Ishikawa (cell line): ENCODE measurements around the gene AFF4.

Source experiments
- CEBPB ChIP-seq: IDR thresholded peaks from 2 replicates; pipeline ENCODE4 v1.6.1; 2012
- CREB1 ChIP-seq: IDR thresholded peaks from 2 replicates; pipeline ENCODE4 v1.6.1; 2012; ENCODE audit warnings: low read depth
- EGR1 ChIP-seq: IDR thresholded peaks from 2 replicates; pipeline ENCODE4 v1.6.1; 2012
- EP300 ChIP-seq: IDR thresholded peaks from 2 replicates; pipeline ENCODE4 v1.6.1; 2012; ENCODE audit warnings: borderline replicate concordance
- FOXM1 ChIP-seq: IDR thresholded peaks from 2 replicates; pipeline ENCODE4 v1.6.1; 2012; ENCODE audit warnings: low read depth, borderline replicate concordance
- NFIC ChIP-seq: IDR thresholded peaks from 2 replicates; pipeline ENCODE4 v1.6.1; 2012
- RAD21 ChIP-seq: IDR thresholded peaks from 2 replicates; pipeline ENCODE4 v1.6.1; 2012; ENCODE audit warnings: low read depth
- TAF1 ChIP-seq: IDR thresholded peaks from 2 replicates; pipeline ENCODE4 v1.6.1; 2012; ENCODE audit warnings: low read depth, mild to moderate bottlenecking
- TCF12 ChIP-seq: IDR thresholded peaks from 2 replicates; pipeline ENCODE4 v1.6.1; 2012; ENCODE audit warnings: low read depth
- TEAD4 ChIP-seq: IDR thresholded peaks from 2 replicates; pipeline ENCODE4 v1.6.1; 2012
- YY1 ChIP-seq: IDR thresholded peaks from 2 replicates; pipeline ENCODE4 v1.6.1; 2012; ENCODE audit warnings: low read depth
- ZBTB7A ChIP-seq: IDR thresholded peaks from 2 replicates; pipeline ENCODE4 v1.6.1; 2012; ENCODE audit warnings: low read depth
- TF ChIP-seq, protein P1 (sequence below): IDR thresholded peaks from 2 replicates; pipeline ENCODE4 v1.6.1; 2012
- TF ChIP-seq, protein P2 (sequence below): IDR thresholded peaks from 2 replicates; pipeline ENCODE4 v1.6.1; 2012; ENCODE audit warnings: low read depth, mild to moderate bottlenecking
- TF ChIP-seq, protein P3 (sequence below): IDR thresholded peaks from 2 replicates; pipeline ENCODE4 v1.6.1; 2012

The AFF4 gene

DNA sequence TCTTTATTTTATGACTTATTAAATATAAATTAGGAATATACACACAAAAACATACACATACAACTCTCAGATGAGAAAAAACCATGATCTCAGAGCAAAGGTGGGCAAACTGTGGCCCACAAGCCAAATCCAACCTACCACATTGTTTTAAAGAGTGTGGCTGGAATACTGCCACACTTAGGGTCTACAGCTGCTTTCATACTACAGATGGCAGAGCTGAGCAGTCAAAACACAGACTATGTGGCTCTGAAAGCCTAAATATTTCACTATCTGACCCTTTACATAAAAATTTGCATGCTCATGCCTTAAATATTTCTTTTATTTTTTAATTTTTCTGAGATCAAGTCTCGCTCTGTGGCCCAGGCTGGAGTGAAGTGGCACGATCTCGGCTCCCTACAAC, 61.7 kb downstream of the AFF4 start:
- TF ChIP-seq YY1, result no peak
- TF ChIP-seq, protein P1, sequence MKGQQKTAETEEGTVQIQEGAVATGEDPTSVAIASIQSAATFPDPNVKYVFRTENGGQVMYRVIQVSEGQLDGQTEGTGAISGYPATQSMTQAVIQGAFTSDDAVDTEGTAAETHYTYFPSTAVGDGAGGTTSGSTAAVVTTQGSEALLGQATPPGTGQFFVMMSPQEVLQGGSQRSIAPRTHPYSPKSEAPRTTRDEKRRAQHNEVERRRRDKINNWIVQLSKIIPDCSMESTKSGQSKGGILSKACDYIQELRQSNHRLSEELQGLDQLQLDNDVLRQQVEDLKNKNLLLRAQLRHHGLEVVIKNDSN, result no peak
- TF ChIP-seq TEAD4, result no peak
- no peak for TF ChIP-seq TCF12
- TF ChIP-seq, protein P2, sequence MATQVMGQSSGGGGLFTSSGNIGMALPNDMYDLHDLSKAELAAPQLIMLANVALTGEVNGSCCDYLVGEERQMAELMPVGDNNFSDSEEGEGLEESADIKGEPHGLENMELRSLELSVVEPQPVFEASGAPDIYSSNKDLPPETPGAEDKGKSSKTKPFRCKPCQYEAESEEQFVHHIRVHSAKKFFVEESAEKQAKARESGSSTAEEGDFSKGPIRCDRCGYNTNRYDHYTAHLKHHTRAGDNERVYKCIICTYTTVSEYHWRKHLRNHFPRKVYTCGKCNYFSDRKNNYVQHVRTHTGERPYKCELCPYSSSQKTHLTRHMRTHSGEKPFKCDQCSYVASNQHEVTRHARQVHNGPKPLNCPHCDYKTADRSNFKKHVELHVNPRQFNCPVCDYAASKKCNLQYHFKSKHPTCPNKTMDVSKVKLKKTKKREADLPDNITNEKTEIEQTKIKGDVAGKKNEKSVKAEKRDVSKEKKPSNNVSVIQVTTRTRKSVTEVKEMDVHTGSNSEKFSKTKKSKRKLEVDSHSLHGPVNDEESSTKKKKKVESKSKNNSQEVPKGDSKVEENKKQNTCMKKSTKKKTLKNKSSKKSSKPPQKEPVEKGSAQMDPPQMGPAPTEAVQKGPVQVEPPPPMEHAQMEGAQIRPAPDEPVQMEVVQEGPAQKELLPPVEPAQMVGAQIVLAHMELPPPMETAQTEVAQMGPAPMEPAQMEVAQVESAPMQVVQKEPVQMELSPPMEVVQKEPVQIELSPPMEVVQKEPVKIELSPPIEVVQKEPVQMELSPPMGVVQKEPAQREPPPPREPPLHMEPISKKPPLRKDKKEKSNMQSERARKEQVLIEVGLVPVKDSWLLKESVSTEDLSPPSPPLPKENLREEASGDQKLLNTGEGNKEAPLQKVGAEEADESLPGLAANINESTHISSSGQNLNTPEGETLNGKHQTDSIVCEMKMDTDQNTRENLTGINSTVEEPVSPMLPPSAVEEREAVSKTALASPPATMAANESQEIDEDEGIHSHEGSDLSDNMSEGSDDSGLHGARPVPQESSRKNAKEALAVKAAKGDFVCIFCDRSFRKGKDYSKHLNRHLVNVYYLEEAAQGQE, result no peak
- TF ChIP-seq TAF1, result no peak
- no peak for TF ChIP-seq CREB1
- TF ChIP-seq RAD21, result no peak
- no peak for TF ChIP-seq CEBPB
- TF ChIP-seq NFIC, result no peak
- no peak for TF ChIP-seq ZBTB7A
- TF ChIP-seq EP300, result no peak
- TF ChIP-seq, protein P3, sequence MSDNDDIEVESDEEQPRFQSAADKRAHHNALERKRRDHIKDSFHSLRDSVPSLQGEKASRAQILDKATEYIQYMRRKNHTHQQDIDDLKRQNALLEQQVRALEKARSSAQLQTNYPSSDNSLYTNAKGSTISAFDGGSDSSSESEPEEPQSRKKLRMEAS, result no peak
- TF ChIP-seq FOXM1, result no peak
- no peak for TF ChIP-seq EGR1

DNA sequence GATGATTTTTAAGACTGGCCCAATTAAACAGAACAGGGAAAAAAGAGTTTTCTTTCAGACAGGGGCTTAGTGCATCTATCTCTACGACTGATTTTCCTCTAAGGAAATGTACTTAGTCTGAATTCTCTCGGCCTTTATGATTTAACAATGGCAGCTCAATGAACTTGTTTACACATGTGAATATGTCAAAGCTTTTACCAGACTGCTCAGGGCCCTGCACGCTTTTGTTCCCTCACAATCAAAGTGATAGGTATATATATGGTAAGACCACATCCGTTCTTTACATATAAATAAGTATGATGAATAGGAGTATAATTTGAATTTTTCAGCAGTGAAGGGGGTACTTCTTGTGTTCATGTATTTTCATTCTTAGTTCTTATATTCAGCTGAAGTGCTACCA, 62.4 kb downstream of the AFF4 start:
- TF ChIP-seq CEBPB, result no peak
- no peak for TF ChIP-seq FOXM1
- TF ChIP-seq, protein P3, result no peak
- no peak for TF ChIP-seq RAD21
- no peak for TF ChIP-seq TEAD4
- no peak for TF ChIP-seq EP300
- TF ChIP-seq CREB1, result no peak
- TF ChIP-seq TAF1, result no peak
- no peak for TF ChIP-seq ZBTB7A
- no peak for TF ChIP-seq NFIC
- TF ChIP-seq TCF12, result no peak
- TF ChIP-seq YY1, result no peak
- TF ChIP-seq, protein P2, result no peak
- TF ChIP-seq, protein P1, result no peak
- no peak for TF ChIP-seq EGR1

DNA sequence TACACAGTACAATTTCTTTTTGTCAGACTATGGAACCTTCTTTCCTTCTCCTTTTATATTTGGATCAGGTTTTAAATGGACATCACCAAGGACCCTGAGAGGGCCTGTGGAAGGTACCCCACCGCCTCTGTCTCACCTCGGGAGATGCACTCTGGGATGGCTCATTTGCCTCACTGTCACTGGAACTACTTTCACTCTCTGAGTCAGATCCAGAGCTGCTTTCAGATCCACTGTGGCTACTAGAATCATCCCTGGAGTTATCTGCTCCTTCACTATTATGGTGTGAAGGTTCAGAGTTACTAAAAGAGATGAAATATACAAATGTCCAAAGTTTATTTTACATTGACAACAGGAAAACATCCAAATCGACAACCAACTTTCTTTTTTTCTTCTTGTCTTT, 65.3 kb downstream of the AFF4 start:
- TF ChIP-seq FOXM1 (no peak), TAF1 (no peak), ZBTB7A (no peak), RAD21 (no peak), CEBPB (no peak), TEAD4 (no peak), YY1 (no peak), TCF12 (no peak), CREB1 (no peak), NFIC (no peak)
- TF ChIP-seq, protein P3, result no peak
- TF ChIP-seq, protein P2, result no peak

DNA sequence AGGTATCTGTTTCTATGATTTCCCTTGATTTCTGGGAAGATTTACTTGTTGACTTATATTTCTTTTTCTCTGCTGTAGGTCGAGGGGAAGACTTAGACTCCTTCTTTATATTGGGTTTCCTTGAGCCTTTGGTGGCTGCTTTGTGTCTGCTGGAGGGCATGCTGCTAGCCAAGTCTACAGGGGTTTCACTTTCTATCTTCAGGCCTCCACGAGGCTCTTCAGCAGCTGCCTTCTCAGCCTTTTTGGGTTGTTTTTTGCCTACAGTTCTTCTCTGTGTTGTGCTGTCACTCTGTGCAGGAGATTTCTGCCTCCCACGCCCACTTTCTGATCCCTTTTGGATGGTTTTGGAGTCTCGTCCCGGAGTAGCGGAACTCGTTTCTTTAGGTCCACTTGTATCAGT, 66.7 kb downstream of the AFF4 start:
- TF ChIP-seq TEAD4 (no peak), TAF1 (no peak), CREB1 (no peak), YY1 (no peak), EGR1 (no peak)
